HG02798 (cell line): Measurements from ENCODE around the gene MCOLN1.
"Not testable (repeated sequence)": the region's sequence is repeated elsewhere in the genome, so short reads cannot be mapped to it uniquely, and the experiment has no call there.

Experiments used
- ATAC-seq: cut with Tn5 transposase; IDR thresholded peaks from one replicate; pipeline ENCODE4 v1.9.1; 2021; ENCODE audit warnings: mild to moderate bottlenecking; ENCODE audit not compliant: unreplicated experiment, poor library complexity

The MCOLN1 gene

DNA sequence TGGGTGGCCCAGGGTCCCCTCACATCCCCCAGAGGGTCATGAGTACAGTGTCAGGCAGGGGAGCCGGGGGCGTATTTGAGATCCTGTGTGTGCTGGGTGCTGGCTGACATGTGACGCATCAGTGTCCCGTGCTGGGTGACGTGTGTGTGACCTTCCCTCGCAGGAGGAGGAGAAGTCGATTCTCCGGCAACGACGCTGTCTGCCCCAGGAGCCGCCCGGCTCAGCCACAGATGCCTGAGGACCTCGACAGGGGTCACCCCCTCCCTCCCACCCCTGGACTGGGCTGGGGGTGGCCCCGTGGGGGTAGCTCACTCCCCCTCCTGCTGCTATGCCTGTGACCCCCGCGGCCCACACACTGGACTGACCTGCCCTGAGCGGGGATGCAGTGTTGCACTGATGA, 38.9 kb downstream of the MCOLN1 start:
- ATAC-seq, result no peak

DNA sequence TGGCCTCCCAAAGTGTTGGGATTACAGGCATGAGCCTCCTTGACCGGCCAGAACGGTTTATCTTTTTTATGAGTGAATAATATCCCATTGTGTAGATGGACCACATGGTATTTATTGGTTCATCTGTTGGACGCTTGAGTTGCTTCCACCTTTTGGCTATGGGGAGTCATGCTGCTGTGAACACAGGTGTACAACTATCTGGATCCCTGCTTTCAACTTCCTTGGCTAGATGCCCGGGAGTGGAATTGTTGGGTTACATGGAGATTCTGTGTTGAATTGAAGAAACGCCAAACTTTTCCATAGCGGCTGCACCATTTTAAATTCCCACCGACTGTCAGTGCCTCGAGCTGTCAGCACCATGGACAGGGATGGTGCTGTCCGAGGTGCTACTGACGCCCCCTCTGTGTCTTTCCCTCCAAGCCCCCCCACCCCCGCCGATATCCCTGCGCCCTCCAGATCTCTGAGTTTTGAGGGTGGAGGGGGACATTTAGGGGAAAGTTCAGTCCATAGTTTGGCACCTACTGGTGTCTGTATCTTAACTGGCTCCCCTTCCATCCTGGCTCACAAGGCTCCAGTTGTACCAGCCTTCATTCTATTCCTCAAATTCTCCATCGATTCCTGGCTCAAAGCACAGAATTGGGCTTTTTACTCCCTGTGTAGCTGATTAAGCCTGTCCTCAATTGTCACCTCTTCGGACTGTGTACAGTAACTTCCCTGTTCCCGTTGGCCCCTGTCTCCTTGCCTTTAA, 40.4 kb downstream of the MCOLN1 start:
- ATAC-seq, result no peak

- ATAC-seq, result no peak
Observed at GRCh38 chr19:7564866-7565265, 42.4 kb downstream of the MCOLN1 start.

- ATAC-seq, result no peak
Observed at GRCh38 chr19:7565332-7565731, 42.9 kb downstream of the MCOLN1 start.

GRCh38 chr19:7570761-7571160, 48.3 kb downstream of the MCOLN1 start:
- ATAC-seq, result no peak

DNA sequence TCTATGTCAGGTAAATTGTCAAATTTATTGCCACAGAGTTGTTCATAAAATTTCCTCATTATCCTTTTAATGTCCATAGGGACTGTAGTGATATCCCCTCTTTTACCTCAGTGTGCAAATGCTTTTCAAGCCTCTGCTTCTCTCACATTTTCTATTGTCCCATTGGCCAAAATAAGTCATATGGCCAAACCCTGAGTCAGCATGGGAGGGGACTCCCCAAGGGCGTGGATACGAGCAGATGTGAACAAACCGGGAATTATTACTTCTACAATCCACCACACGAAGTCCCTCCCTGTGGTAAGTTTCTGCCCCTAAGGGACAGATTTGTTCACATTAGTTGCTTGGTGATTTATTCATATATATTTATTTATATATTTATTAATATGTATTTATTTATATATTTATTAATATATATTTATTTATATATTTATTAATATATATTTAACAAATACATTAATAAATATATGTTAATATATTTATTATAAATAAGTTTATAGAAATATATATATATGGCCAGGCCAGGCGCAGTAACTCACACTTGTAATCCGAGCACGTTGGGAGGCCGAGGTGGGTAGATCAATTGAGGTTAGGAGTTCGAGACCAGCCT, 53.1 kb downstream of the MCOLN1 start:
- ATAC-seq, result no peak

DNA sequence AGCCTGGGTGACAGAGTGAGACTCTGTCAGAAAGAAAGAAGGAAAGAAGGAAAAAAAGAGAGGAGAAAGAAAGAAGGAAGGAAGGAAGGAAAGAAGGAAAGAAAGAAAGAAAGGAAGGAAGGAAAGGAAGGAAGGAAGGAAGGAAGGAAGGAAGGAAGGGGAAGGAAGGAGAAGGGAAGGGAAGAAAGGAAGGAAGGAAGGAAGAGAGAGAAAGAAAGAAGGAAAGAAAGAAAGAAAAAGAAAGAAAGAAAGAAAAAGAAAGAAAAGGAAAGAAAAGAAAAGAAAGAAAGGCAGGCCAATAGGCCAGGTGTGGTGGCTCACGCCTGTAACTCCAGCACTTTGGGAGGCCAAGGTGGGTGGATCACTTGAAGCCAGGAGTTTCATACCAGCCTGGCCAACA, 55.0 kb downstream of the MCOLN1 start:
- ATAC-seq, result not testable (repeated sequence)

GRCh38 chr19:7578127-7578526, 55.7 kb downstream of the MCOLN1 start:
- ATAC-seq, result no peak

DNA sequence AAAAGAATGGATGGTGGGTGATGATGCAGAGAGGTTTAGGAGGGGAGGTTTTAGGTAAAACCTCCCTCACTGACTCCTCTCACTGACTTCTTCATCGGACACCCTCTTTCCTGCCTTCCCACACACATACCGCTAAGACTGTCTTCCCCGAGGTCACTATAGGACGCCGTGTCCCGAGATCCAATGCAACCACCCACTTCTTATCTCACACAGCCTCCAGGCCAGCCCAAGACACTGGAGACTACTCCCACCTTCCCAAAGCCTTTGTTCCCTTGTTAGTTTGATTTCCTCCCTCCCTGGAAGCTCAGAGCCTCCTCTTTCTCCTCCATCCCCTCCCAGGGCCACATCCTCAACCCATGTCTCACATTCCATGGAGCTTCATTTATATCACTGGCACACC, 56.8 kb downstream of the MCOLN1 start:
- ATAC-seq, result no peak

GRCh38 chr19:7582446-7582845, 60.0 kb downstream of the MCOLN1 start:
- ATAC-seq, result no peak
